BE2C (cell line): Measurements from ENCODE around the gene POC1A. TPM values are rescaled to one million over a fixed set of nuclear protein-coding genes. Genes with fewer than 3 reads are reported as not detected.

Experiments
- DNase-seq: peaks from one replicate; pipeline ENCODE4 v3.0.0-alpha.2; 2020
- H3K27me3 ChIP-seq: fragments of 250-450 bp; sonication (Bioruptor Pico); 2 replicates; pipeline ENCODE4 v1.5.1; 2020; ENCODE audit warnings: mild to moderate bottlenecking
- H3K36me3 ChIP-seq: fragments of 250-450 bp; sonication (Bioruptor Pico); 2 replicates; pipeline ENCODE4 v1.5.1; 2020; ENCODE audit warnings: mild to moderate bottlenecking
- H3K4me1 ChIP-seq: fragments of 250-450 bp; sonication (Bioruptor Pico); 2 replicates; pipeline ENCODE4 v1.5.1; 2020
- H3K4me3 ChIP-seq: 2 replicates; pipeline ENCODE4 v1.5.1; 2011; ENCODE audit warnings: low read depth, low read length
- H3K9me3 ChIP-seq: fragments of 250-450 bp; sonication (Bioruptor Pico); 2 replicates; pipeline ENCODE4 v1.5.1; 2020
- CTCF ChIP-seq: IDR thresholded peaks from 2 replicates; pipeline ENCODE4 v1.5.1; 2012; ENCODE audit warnings: mild to moderate bottlenecking, low read depth, low read length
- polyA plus RNA-seq: library from polyadenylated mRNA; unstranded; fragments of >200 nt; gene quantifications from one replicate; pipeline ENCODE4 v1.2.1, GENCODE V29; 2012; ENCODE audit warnings: low read depth, missing spikeins; ENCODE audit not compliant: insufficient read length, insufficient read depth

Gene POC1A
- polyA plus RNA-seq, result 2.3 TPM

GRCh38 chr3:52154135-52155094 is at the start of gene POC1A:
TSS of gene POC1A (minus strand) at chr3:52154423. CDS start at chr3:52154372, 51 bp downstream.
- H3K27me3 ChIP-seq, result no peaks in the 10 kb centered on the region
- no peaks in the 10 kb centered on the region for H3K36me3 ChIP-seq
- peak; percentile 91 for DNase-seq
- H3K4me1 ChIP-seq, result no peaks in the 10 kb centered on the region
- no peaks in the 10 kb centered on the region for H3K9me3 ChIP-seq
- no peak for TF ChIP-seq CTCF
- peak within 1 kb of the TSS; percentile 73 for H3K4me3 ChIP-seq

- Histone ChIP-seq H3K9me3 (no peaks in the 10 kb centered on the region), H3K27me3 (no peaks in the 10 kb centered on the region), H3K4me3 (no peak overlapping the region), H3K36me3 (peaks cover 39% of the 10 kb centered on the region), H3K4me1 (no peaks in the 10 kb centered on the region)
- TF ChIP-seq CTCF, result no peak
- DNase-seq, result no peak
Measured at GRCh38 chr3:52203701-52204100, 49.5 kb upstream of the POC1A start.

- H3K9me3 ChIP-seq, result no peaks in the 10 kb centered on the region
- H3K36me3 ChIP-seq, result peaks cover 29% of the 10 kb centered on the region
- H3K27me3 ChIP-seq, result no peaks in the 10 kb centered on the region
- no peak overlapping the region for H3K4me3 ChIP-seq
- DNase-seq, result no peak
- peaks cover 2% of the 10 kb centered on the region; the same call in 1 of the 2 replicates for H3K4me1 ChIP-seq
- TF ChIP-seq CTCF, result no peak
Measured at GRCh38 chr3:52202384-52203077, 48.3 kb upstream of the POC1A start.

GRCh38 chr3:52200981-52201679 is 46.9 kb upstream of the POC1A start:
- H3K27me3 ChIP-seq, result no peaks in the 10 kb centered on the region
- no peak for DNase-seq
- no peak for TF ChIP-seq CTCF
- no peak overlapping the region for H3K4me3 ChIP-seq
- H3K36me3 ChIP-seq, result peaks cover 25% of the 10 kb centered on the region
- H3K4me1 ChIP-seq, result peaks cover 6% of the 10 kb centered on the region; the same call in 1 of the 2 replicates
- no peaks in the 10 kb centered on the region for H3K9me3 ChIP-seq

- DNase-seq, result no peak
- Histone ChIP-seq H3K9me3 (no peaks in the 10 kb centered on the region), H3K36me3 (peaks cover 11% of the 10 kb centered on the region), H3K4me3 (peak overlapping the region; percentile 83), H3K27me3 (no peaks in the 10 kb centered on the region), H3K4me1 (peaks cover 6% of the 10 kb centered on the region; the same call in 1 of the 2 replicates)
- TF ChIP-seq CTCF, result no peak
Measured at GRCh38 chr3:52198643-52199608, 44.7 kb upstream of the POC1A start.
